K562 (cell line): ENCODE results near the gene ACOT7. TPM values are rescaled to one million over a fixed set of nuclear protein-coding genes. Genes with fewer than 3 reads are reported as not detected.
A peak's percentile ranks its signal among the peaks of the same experiment; 100 is the strongest.

ENCODE experiments used
- ATAC-seq: fragments of 200-7000 bp; cut with Tn5 transposase; 3 replicates; pipeline ENCODE4 v1.9.1; 2020; ENCODE audit warnings: moderate library complexity
- BruUV-seq: library from RNA; stranded (reverse); fragments of 400-500 nt; replicated peaks from 2 replicates; lab custom pipeline; 2021; lab: Mats Ljungman, UMichigan
- CTCF ChIA-PET: fragments of 300-600 bp; formaldehyde crosslinking; extraction: SDS; loops from one replicate; lab custom pipeline; 2021; ENCODE audit warnings: low intra/inter-chr PET ratio; lab: Yijun Ruan, JAX
- POLR2A ChIA-PET: fragments of 300-600, 350-650 bp; sonication (Branson Sonifier 250); formaldehyde crosslinking; extraction: SDS; loops from one replicate; lab custom pipeline; 2021; ENCODE audit warnings: antibody characterized with exemption, inconsistent platforms; lab: Yijun Ruan, JAX
- DNase-seq, 4 experiments: peaks; one replicate each; pipeline versions ENCODE4 v3.0.0 to v3.0.0-alpha.2; 2011 to 2018; ENCODE audit warnings: low spot score in 3 of 4, mixed read lengths in 3 of 4; ENCODE audit errors: extremely low read depth in 1 of 4
- FAIRE-seq: peaks from 2 replicates; lab custom pipeline; 2011; peaks lifted over from hg19 to GRCh38; lab: Jason Lieb, UNC
- H2AFZ ChIP-seq: 2 replicates; pipeline ENCODE4 v1.6.0; 2011; ENCODE audit warnings: low read depth, low read length, control low read depth, inconsistent platforms
- H3K27ac ChIP-seq: fragments of 200-600 bp; 3 replicates; pipeline ENCODE4 v1.8.0; 2011; ENCODE audit warnings: low read depth, mild to moderate bottlenecking, control low read depth, inconsistent platforms, low read length, moderate library complexity, mixed read lengths; ENCODE audit errors: extremely low read depth
- H3K27me3 ChIP-seq, 2 experiments: fragments of 300-600 bp in 1 of 2; 2 replicates in 1 of 2; 3 replicates in 1 of 2; pipeline versions ENCODE4 v1.6.0 to v1.8.0; 2011; ENCODE audit warnings: inconsistent platforms in 2 of 2, low read length in 2 of 2, mild to moderate bottlenecking in 1 of 2, mixed read lengths in 1 of 2, moderate library complexity in 1 of 2; ENCODE audit not compliant: control insufficient read depth in 2 of 2, insufficient read depth in 2 of 2
- H3K36me3 ChIP-seq: fragments of 300-600 bp; 3 replicates; pipeline ENCODE4 v1.8.0; 2011; ENCODE audit warnings: mild to moderate bottlenecking, low read length, inconsistent platforms; ENCODE audit not compliant: control insufficient read depth, insufficient read depth
- H3K4me1 ChIP-seq, 2 experiments: fragments of 200-600 bp in 1 of 2; replicated peaks in 1 of 2; 2 replicates in 1 of 2; 3 replicates in 1 of 2; pipeline versions ENCODE4 v1.5.1 to v1.8.0; 2011; ENCODE audit warnings: inconsistent platforms in 2 of 2, low read length in 2 of 2, mild to moderate bottlenecking in 1 of 2, mixed read lengths in 1 of 2, moderate library complexity in 1 of 2; ENCODE audit not compliant: control insufficient read depth in 2 of 2, insufficient read depth in 2 of 2
- H3K4me2 ChIP-seq: 2 replicates; pipeline ENCODE4 v1.6.1; 2011; ENCODE audit warnings: low read length, control low read depth, inconsistent platforms, mixed read lengths; ENCODE audit not compliant: insufficient read depth
- H3K4me3 ChIP-seq: fragments of 200-600 bp; sonication (generic), shearing (Covaris generic); 2 replicates; pipeline ENCODE4 v1.5.1; 2016; ENCODE audit warnings: control low read depth, inconsistent platforms
- H3K79me2 ChIP-seq: fragments of 200-600 bp; 3 replicates; pipeline ENCODE4 v1.8.0; 2011; ENCODE audit warnings: low read length, inconsistent platforms; ENCODE audit not compliant: control insufficient read depth, insufficient read depth
- H3K9ac ChIP-seq, 2 experiments: 2 replicates each; pipeline versions ENCODE4 v1.6.0 to v1.6.1; 2011; ENCODE audit warnings: low read depth in 2 of 2, low read length in 2 of 2, control low read depth in 1 of 2, inconsistent platforms in 1 of 2, mild to moderate bottlenecking in 1 of 2, mixed read lengths in 1 of 2; ENCODE audit not compliant: insufficient read depth in 1 of 2
- H3K9me1 ChIP-seq: one replicate; pipeline ENCODE4 v1.6.0; 2011; ENCODE audit warnings: inconsistent platforms, mild to moderate bottlenecking, low read length, moderate library complexity; ENCODE audit not compliant: control insufficient read depth, insufficient read depth
- H3K9me3 ChIP-seq: replicated peaks from 2 replicates; pipeline ENCODE4 v1.5.1; 2011; ENCODE audit warnings: low read depth, low read length, inconsistent platforms; ENCODE audit not compliant: control insufficient read depth, insufficient read depth
- H4K20me1 ChIP-seq: replicated peaks from 2 replicates; pipeline ENCODE4 v1.6.1; 2011; ENCODE audit warnings: low read length, inconsistent platforms, mixed read lengths; ENCODE audit not compliant: control insufficient read depth, insufficient read depth
- HMGXB4 ChIP-seq: sonication (generic); formaldehyde crosslinking; IDR thresholded peaks from 2 replicates; pipeline ENCODE4 v1.8.1; 2023; ENCODE audit warnings: mild to moderate bottlenecking, missing genetic modification reagents
- MTF1 ChIP-seq: fragments of 250-450 bp; sonication (Bioruptor Pico); IDR thresholded peaks from 2 replicates; pipeline ENCODE4 v1.9.0; 2021; ENCODE audit warnings: moderate library complexity, mild to moderate bottlenecking, inconsistent platforms, borderline replicate concordance
- PBX2 ChIP-seq, 2 experiments: IDR thresholded peaks in 1 of 2; conservative IDR thresholded peaks in 1 of 2; 2 replicates each; pipeline ENCODE4 v1.6.1; 2016; ENCODE audit warnings: low read depth in 2 of 2, mild to moderate bottlenecking in 1 of 2, missing compliant biosample characterization in 1 of 2, missing genetic modification characterization in 1 of 2, moderate library complexity in 1 of 2
- WGBS: fragments of 100-300 bp; shearing (Covaris generic); methylation state at CpG from one replicate; pipeline ENCODE4 v1.1.6; 2016; ENCODE audit warnings: low coverage, mixed read lengths; ENCODE audit not compliant: insufficient coverage; ENCODE audit errors: missing lambda C conversion rate; 5-methylcytosine and 5-hydroxymethylcytosine counted together
- in situ Hi-C: fragments of 300-500 bp; cut with MboI; formaldehyde crosslinking; loops from 4 replicates; pipeline ENCODE4 v1.15.0; 2018; ENCODE audit warnings: inconsistent platforms, mixed read lengths
- intact Hi-C: fragments of 100-400 bp; cut with micrococcal nuclease; formaldehyde crosslinking; loops from 2 replicates; pipeline ENCODE4 v1.14.2; 2022
- polyA plus RNA-seq, 8 experiments: library from polyadenylated mRNA; depleted of rRNA in 4 of 8; stranded (reverse) in 5 of 8; unstranded in 3 of 8; fragments of >200 nt; fragmentation: Nextera tagmentation in 2 of 8; fragmentation: Illumina TruSeq in 1 of 8; extraction: Ambion mirVana in 2 of 8; extraction: Trizol in 1 of 8; gene quantifications; 2 replicates each; pipeline versions ENCODE4 v1.2.1 to v1.2.3, GENCODE V29; 2011 to 2014; ENCODE audit warnings: inconsistent platforms in 1 of 8, missing spikeins in 1 of 8
- total RNA-seq, 7 experiments: library from RNA; depleted of rRNA in 6 of 7; stranded (reverse); fragments of >200 nt in 6 of 7; fragmentation: Illumina TruSeq in 2 of 7; extraction: Trizol in 2 of 7; gene quantifications; 2 replicates each; pipeline versions ENCODE4 v1.2.1 to v1.2.3, GENCODE V29; 2011 to 2021; ENCODE audit warnings: low replicate concordance in 1 of 7
- TF ChIP-seq, protein P1 (sequence below): fragments of 200-400 bp; formaldehyde crosslinking; IDR thresholded peaks from 2 replicates; pipeline ENCODE4 v1.6.1; 2017; ENCODE audit warnings: mild to moderate bottlenecking, low read depth, low read length, moderate library complexity
- TF ChIP-seq, protein P2 (sequence below), 2 experiments: fragments of 450-650 bp in 1 of 2; sonication (generic) in 1 of 2; formaldehyde crosslinking; conservative IDR thresholded peaks; 2 replicates each; pipeline versions ENCODE4 v1.4.0 to v1.8.1; 2020 to 2022; ENCODE audit warnings: mild to moderate bottlenecking in 1 of 2, missing genetic modification reagents in 1 of 2
- TF ChIP-seq, protein P3 (sequence below): fragments of 450-650 bp; IDR thresholded peaks from 2 replicates; pipeline ENCODE4 v1.6.1; 2016; ENCODE audit warnings: antibody characterized with exemption
- TF ChIP-seq, protein P4 (sequence below), 2 experiments: fragments of 200-800 bp in 1 of 2; sonication (Bioruptor generic) in 1 of 2; sonication (generic) in 1 of 2; formaldehyde crosslinking in 1 of 2; IDR thresholded peaks in 1 of 2; conservative IDR thresholded peaks in 1 of 2; 2 replicates each; pipeline versions ENCODE4 v1.5.0 to v1.6.1; 2016 to 2020; ENCODE audit warnings: missing compliant biosample characterization in 1 of 2, missing genetic modification characterization in 1 of 2, missing genetic modification reagents in 1 of 2

Gene ACOT7
- total and polyA plus RNA-seq, 9 of the 15 experiments (the other 6 are each of a cell fraction or from before 2014, with no cell fraction given): 7.0 to 92.6 (median 37.2) TPM

DNA sequence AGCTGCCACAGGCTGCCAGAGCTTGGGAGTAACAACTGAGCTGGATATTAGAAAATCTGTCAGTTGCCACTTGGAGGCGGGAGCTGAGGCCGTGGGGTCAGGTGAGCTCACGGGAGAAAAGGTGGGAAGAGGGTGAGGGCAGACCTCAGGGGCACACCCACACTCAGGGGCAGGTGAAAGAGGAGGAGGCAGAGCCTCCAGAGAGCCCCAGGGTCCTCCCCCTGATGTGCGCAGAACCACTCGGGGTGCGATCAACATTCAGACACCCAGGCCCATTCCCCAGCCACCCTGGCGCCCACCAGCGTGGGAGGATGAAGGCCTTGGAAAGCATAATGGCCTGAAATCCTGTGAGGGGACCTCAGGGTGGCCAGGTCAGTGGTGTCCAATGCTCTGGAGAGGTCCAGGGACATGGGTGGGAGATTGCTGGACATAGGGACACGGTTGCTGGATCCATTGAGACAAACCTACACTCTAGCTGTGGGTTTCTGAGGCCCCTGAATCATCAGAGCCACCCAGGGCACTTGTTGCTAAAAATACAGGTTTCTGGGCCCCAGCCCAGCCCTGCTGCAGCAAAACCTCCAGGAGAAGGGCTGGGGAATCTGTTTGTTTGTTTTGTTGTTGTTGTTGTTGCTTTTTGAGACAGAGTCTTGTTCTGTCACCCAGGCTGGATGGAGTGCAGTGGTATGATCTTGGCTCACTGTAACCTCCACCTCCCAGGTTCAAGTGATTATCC lies 83.3 kb downstream of the ACOT7 start:
- FAIRE-seq (peak; percentile 11), ATAC-seq (no peak), DNase-seq (no peak)
- no peak overlapping the region for H2AFZ ChIP-seq
- H3K9me1 ChIP-seq: peaks cover 2% of the 10 kb centered on the region
- H4K20me1 ChIP-seq: no peaks in the 10 kb centered on the region; the same call in 1 of the 2 replicates
- H3K9me3 ChIP-seq: 0 out of 2 replicates have a peak, but pooled peaks cover 2% of the 10 kb centered on the region
- POLR2A ChIA-PET: interaction anchor here (0.8 to 1.1 kb wide), 2 partner anchors 10 to 81 kb away, joined by 3 to 4 read pairs; no protein-coding TSS in a partner anchor
- H3K9ac ChIP-seq: peak overlapping the region in 1 of 2 experiments; percentile 69; a peak in 1 of 4 replicates
- H3K27ac ChIP-seq: no peak overlapping the region
- no peak overlapping the region for H3K4me2 ChIP-seq
- WGBS: 76% methylated on average over 8 of the region's 9 CpGs
- in situ Hi-C loops: no loop called here
- no peaks in the 10 kb centered on the region for H3K27me3 ChIP-seq
- no peak overlapping the region for H3K4me3 ChIP-seq
- no TSS peak for BruUV-seq
- H3K4me1 ChIP-seq: peaks cover 11 to 19% of the 10 kb centered on the region in 2 experiments
- intact Hi-C loops: no loop called here
- no peaks in the 10 kb centered on the region for H3K79me2 ChIP-seq
- CTCF ChIA-PET: no interaction called here
- no peaks in the 10 kb centered on the region for H3K36me3 ChIP-seq
- TF ChIP-seq PBX2 (CRISPR knock-in tag; IDR thresholded peaks at IDR 0.05; ENCODE audit: low read depth): no peak
- no peak for TF ChIP-seq PBX2 (tag; conservative IDR thresholded peaks at IDR 0.05; ENCODE audit: low read depth)
- TF ChIP-seq, protein P1, sequence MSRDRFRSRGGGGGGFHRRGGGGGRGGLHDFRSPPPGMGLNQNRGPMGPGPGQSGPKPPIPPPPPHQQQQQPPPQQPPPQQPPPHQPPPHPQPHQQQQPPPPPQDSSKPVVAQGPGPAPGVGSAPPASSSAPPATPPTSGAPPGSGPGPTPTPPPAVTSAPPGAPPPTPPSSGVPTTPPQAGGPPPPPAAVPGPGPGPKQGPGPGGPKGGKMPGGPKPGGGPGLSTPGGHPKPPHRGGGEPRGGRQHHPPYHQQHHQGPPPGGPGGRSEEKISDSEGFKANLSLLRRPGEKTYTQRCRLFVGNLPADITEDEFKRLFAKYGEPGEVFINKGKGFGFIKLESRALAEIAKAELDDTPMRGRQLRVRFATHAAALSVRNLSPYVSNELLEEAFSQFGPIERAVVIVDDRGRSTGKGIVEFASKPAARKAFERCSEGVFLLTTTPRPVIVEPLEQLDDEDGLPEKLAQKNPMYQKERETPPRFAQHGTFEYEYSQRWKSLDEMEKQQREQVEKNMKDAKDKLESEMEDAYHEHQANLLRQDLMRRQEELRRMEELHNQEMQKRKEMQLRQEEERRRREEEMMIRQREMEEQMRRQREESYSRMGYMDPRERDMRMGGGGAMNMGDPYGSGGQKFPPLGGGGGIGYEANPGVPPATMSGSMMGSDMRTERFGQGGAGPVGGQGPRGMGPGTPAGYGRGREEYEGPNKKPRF: no peak
- TF ChIP-seq MTF1 (CRISPR knock-in tag): no peak
- TF ChIP-seq, protein P2, sequence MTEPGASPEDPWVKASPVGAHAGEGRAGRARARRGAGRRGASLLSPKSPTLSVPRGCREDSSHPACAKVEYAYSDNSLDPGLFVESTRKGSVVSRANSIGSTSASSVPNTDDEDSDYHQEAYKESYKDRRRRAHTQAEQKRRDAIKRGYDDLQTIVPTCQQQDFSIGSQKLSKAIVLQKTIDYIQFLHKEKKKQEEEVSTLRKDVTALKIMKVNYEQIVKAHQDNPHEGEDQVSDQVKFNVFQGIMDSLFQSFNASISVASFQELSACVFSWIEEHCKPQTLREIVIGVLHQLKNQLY (CRISPR knock-in tag; conservative IDR thresholded peaks at IDR 0.05): no peak
- TF ChIP-seq, protein P3, sequence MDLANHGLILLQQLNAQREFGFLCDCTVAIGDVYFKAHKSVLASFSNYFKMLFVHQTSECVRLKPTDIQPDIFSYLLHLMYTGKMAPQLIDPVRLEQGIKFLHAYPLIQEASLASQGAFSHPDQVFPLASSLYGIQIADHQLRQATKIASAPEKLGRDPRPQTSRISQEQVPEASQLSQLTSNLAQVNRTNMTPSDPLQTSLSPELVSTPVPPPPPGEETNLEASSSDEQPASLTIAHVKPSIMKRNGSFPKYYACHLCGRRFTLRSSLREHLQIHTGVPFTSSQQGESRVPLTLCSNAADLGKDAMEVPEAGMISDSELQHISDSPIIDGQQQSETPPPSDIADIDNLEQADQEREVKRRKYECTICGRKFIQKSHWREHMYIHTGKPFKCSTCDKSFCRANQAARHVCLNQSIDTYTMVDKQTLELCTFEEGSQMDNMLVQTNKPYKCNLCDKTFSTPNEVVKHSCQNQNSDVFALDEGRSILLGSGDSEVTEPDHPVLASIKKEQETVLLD: no peak
- TF ChIP-seq, protein P4, sequence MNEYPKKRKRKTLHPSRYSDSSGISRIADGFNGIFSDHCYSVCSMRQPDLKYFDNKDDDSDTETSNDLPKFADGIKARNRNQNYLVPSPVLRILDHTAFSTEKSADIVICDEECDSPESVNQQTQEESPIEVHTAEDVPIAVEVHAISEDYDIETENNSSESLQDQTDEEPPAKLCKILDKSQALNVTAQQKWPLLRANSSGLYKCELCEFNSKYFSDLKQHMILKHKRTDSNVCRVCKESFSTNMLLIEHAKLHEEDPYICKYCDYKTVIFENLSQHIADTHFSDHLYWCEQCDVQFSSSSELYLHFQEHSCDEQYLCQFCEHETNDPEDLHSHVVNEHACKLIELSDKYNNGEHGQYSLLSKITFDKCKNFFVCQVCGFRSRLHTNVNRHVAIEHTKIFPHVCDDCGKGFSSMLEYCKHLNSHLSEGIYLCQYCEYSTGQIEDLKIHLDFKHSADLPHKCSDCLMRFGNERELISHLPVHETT (CRISPR knock-in tag; conservative IDR thresholded peaks at IDR 0.05 in 1 of 2, IDR thresholded peaks at IDR 0.05 in 1 of 2): no peak
- no peak for TF ChIP-seq HMGXB4 (CRISPR knock-in tag)
